Stimulated activated CD8-positive, alpha-beta memory T cell treated with anti-CD3 and anti-CD28 coated beads, Interleukin-2, amount 100 ng/mL, for 1 hour (primary cell): ENCODE measurements around the gene TMEM129.
"Not testable (repeated sequence)": the region's sequence is repeated elsewhere in the genome, so short reads cannot be mapped to it uniquely, and the experiment has no call there.

Experiments used
- DNase-seq, 2 donors: peaks; one replicate each; pipeline ENCODE4 v3.0.0-alpha.2; 2020; ENCODE audit warnings: low read depth in 2 of 2

The TMEM129 gene

GRCh38 chr4:1721666-1722550 lies 785 bp upstream of the TMEM129 start:
- no peak for DNase-seq

- no peak for DNase-seq
Measured at GRCh38 chr4:1720163-1720983, 750 bp downstream of the TMEM129 start.

GRCh38 chr4:1718095-1718850 lies 2.9 kb downstream of the TMEM129 start:
- no peak for DNase-seq

- no peak for DNase-seq
Measured at GRCh38 chr4:1717129-1718094, 3.7 kb downstream of the TMEM129 start.

- no peak for DNase-seq
Measured at GRCh38 chr4:1716065-1716945, 4.8 kb downstream of the TMEM129 start.

- DNase-seq: no peak
Measured at GRCh38 chr4:1715002-1715758, 5.9 kb downstream of the TMEM129 start.

- no peak for DNase-seq
Measured at GRCh38 chr4:1714303-1715001, 6.7 kb downstream of the TMEM129 start.

- DNase-seq: no peak
Measured at GRCh38 chr4:1713003-1713851, 7.9 kb downstream of the TMEM129 start.

- peak; percentile 96 to 98 for DNase-seq
Measured at GRCh38 chr4:1712216-1713002, 8.7 kb downstream of the TMEM129 start, which contains the start of gene SLBP. Gene SLBP (minus strand): TSS chr4:1712319. CDS start chr4:1712188, 131 bp downstream.

- DNase-seq: peak in 1 of 2 donors; percentile 33
Measured at GRCh38 chr4:1711571-1712215, 9.4 kb downstream of the TMEM129 start.

- DNase-seq: no peak
Measured at GRCh38 chr4:1711055-1711570, 10.0 kb downstream of the TMEM129 start.

- DNase-seq: no peak
Measured at GRCh38 chr4:1708581-1708980, 12.5 kb downstream of the TMEM129 start.

- no peak for DNase-seq
Measured at GRCh38 chr4:1706358-1706757, 14.8 kb downstream of the TMEM129 start.

GRCh38 chr4:1705732-1706131 lies 15.4 kb downstream of the TMEM129 start:
- DNase-seq: no peak

GRCh38 chr4:1703867-1704266 lies 17.3 kb downstream of the TMEM129 start:
- no peak for DNase-seq

GRCh38 chr4:1701671-1702070 lies 19.5 kb downstream of the TMEM129 start:
- not testable (repeated sequence) for DNase-seq
